ENCODE data around the gene XRCC3.
A peak's percentile ranks its signal among the peaks of the same experiment; 100 is the strongest.

XRCC3 gene

GRCh38 chr14:103684471-103684870, 30.8 kb downstream of the XRCC3 start:
- Mint-ChIP-seq H3K9me3 (no peaks in the 10 kb centered on the region), H3K27ac (no peak overlapping the region), H3K27me3 (ENCODE audit: low read depth, poor library complexity) (no peaks in the 10 kb centered on the region)

GRCh38 chr14:103683139-103683538, 32.1 kb downstream of the XRCC3 start:
- DNase-seq: no peak

More at GRCh38 chr14:103684471-103684870, 30.8 kb downstream of the XRCC3 start:
- Mint-ChIP-seq H3K4me1 (no peaks in the 10 kb centered on the region), H3K36me3 (ENCODE audit: low read depth) (peaks cover 56% of the 10 kb centered on the region), H3K4me3 (no peak overlapping the region)
- no peak for DNase-seq
- no peak for TF ChIP-seq CTCF (IDR thresholded peaks at IDR 0.05)

GRCh38 chr14:103680491-103681231, 34.6 kb downstream of the XRCC3 start:
- H3K4me3 Mint-ChIP-seq: no peak overlapping the region
- no peak for TF ChIP-seq CTCF (IDR thresholded peaks at IDR 0.05)
- H3K4me1 Mint-ChIP-seq: no peaks in the 10 kb centered on the region
- no peaks in the 10 kb centered on the region for H3K27me3 Mint-ChIP-seq (ENCODE audit: low read depth, poor library complexity)
- no peak overlapping the region for H3K27ac Mint-ChIP-seq
- DNase-seq: no peak
- H3K36me3 Mint-ChIP-seq (ENCODE audit: low read depth): peaks cover 45% of the 10 kb centered on the region
- no peaks in the 10 kb centered on the region for H3K9me3 Mint-ChIP-seq

More at GRCh38 chr14:103683139-103683538, 32.1 kb downstream of the XRCC3 start:
- Mint-ChIP-seq H3K4me3 (no peak overlapping the region), H3K27me3 (ENCODE audit: low read depth, poor library complexity) (no peaks in the 10 kb centered on the region), H3K27ac (peak overlapping the region; percentile 45), H3K36me3 (ENCODE audit: low read depth) (peaks cover 51% of the 10 kb centered on the region), H3K4me1 (no peaks in the 10 kb centered on the region), H3K9me3 (no peaks in the 10 kb centered on the region)
- TF ChIP-seq CTCF (IDR thresholded peaks at IDR 0.05): no peak

GRCh38 chr14:103679351-103679750, 35.9 kb downstream of the XRCC3 start:
- H3K27ac Mint-ChIP-seq: peak overlapping the region; percentile 29
- H3K4me3 Mint-ChIP-seq: no peak overlapping the region
- DNase-seq: no peak
- TF ChIP-seq CTCF (IDR thresholded peaks at IDR 0.05): peak; percentile 28
- no peaks in the 10 kb centered on the region for H3K9me3 Mint-ChIP-seq
- H3K4me1 Mint-ChIP-seq: no peaks in the 10 kb centered on the region
- H3K36me3 Mint-ChIP-seq (ENCODE audit: low read depth): peaks cover 49% of the 10 kb centered on the region
- H3K27me3 Mint-ChIP-seq (ENCODE audit: low read depth, poor library complexity): no peaks in the 10 kb centered on the region

GRCh38 chr14:103676881-103677675, 38.2 kb downstream of the XRCC3 start:
- Mint-ChIP-seq H3K36me3 (ENCODE audit: low read depth) (peaks cover 61% of the 10 kb centered on the region), H3K9me3 (no peaks in the 10 kb centered on the region), H3K4me3 (no peak overlapping the region), H3K27ac (peak overlapping the region; percentile 49), H3K4me1 (peaks cover 2% of the 10 kb centered on the region), H3K27me3 (ENCODE audit: low read depth, poor library complexity) (no peaks in the 10 kb centered on the region)
- DNase-seq: no peak
- no peak for TF ChIP-seq CTCF (IDR thresholded peaks at IDR 0.05)

All from nephron progenitor cell (in vitro differentiated cells).